Neural progenitor cell (in vitro differentiated cells): Measurements from ENCODE around the gene PPP1R8. TPM values are rescaled to one million over a fixed set of nuclear protein-coding genes. Genes with fewer than 3 reads are reported as not detected.

Experiments used
- DNase-seq: peaks from one replicate; pipeline ENCODE4 v3.0.0-alpha.2; 2016; ENCODE audit warnings: low spot score
- H2AFZ ChIP-seq: fragments of 200-600 bp; sonication (generic); replicated peaks from 2 replicates; pipeline ENCODE4 v1.6.1; 2016; ENCODE audit warnings: antibody characterized with exemption
- H3F3A ChIP-seq: fragments of 200-600 bp; sonication (generic); 2 replicates; pipeline ENCODE4 v1.6.1; 2016; ENCODE audit warnings: antibody characterized with exemption, low read depth
- H3K27ac ChIP-seq: fragments of 200-600 bp; sonication (generic); 2 replicates; pipeline ENCODE4 v1.5.1; 2016; ENCODE audit warnings: mild to moderate bottlenecking
- H3K27me3 ChIP-seq: fragments of 200-600 bp; sonication (generic); 2 replicates; pipeline ENCODE4 v1.6.1; 2016; ENCODE audit warnings: mild to moderate bottlenecking, moderate library complexity
- H3K36me3 ChIP-seq: fragments of 200-600 bp; sonication (generic); 2 replicates; pipeline ENCODE4 v1.5.1; 2016
- H3K4me1 ChIP-seq: fragments of 200-600 bp; sonication (generic); 2 replicates; pipeline ENCODE4 v1.6.1; 2016; ENCODE audit warnings: mixed run types
- H3K4me2 ChIP-seq: fragments of 200-600 bp; sonication (generic); 2 replicates; pipeline ENCODE4 v1.6.1; 2016
- H3K4me3 ChIP-seq: fragments of 200-600 bp; sonication (generic); 2 replicates; pipeline ENCODE4 v1.5.1; 2016
- H3K79me2 ChIP-seq: fragments of 200-600 bp; sonication (generic); 2 replicates; pipeline ENCODE4 v1.6.1; 2016; ENCODE audit warnings: low read depth
- H3K9ac ChIP-seq: fragments of 200-600 bp; sonication (generic); 2 replicates; pipeline ENCODE4 v1.6.1; 2016
- H3K9me3 ChIP-seq: fragments of 200-600 bp; sonication (generic); 2 replicates; pipeline ENCODE4 v1.5.1; 2016; ENCODE audit warnings: low read depth
- H4K20me1 ChIP-seq: fragments of 200-600 bp; sonication (generic); 2 replicates; pipeline ENCODE4 v1.6.1; 2016; ENCODE audit warnings: low read depth
- H3K27ac Mint-ChIP-seq: 3 replicates; pipeline ENCODE4 v1.8.0; 2021; ENCODE audit warnings: mixed read lengths
- H3K27me3 Mint-ChIP-seq: 2 replicates; pipeline ENCODE4 v1.8.0; 2022; ENCODE audit warnings: low read depth, mild to moderate bottlenecking, inconsistent platforms, moderate library complexity, mixed read lengths; ENCODE audit not compliant: insufficient read depth
- H3K36me3 Mint-ChIP-seq: 3 replicates; pipeline ENCODE4 v1.8.0; 2021; ENCODE audit warnings: mixed read lengths
- H3K4me1 Mint-ChIP-seq: 3 replicates; pipeline ENCODE4 v1.8.0; 2021; ENCODE audit warnings: mixed read lengths
- H3K4me3 Mint-ChIP-seq: 3 replicates; pipeline ENCODE4 v1.8.0; 2021; ENCODE audit warnings: mild to moderate bottlenecking, moderate library complexity, mixed read lengths
- H3K9me3 Mint-ChIP-seq: 3 replicates; pipeline ENCODE4 v1.8.0; 2020; ENCODE audit warnings: mixed read lengths
- CTCF ChIP-seq: fragments of 200-600 bp; sonication (generic); IDR thresholded peaks from 2 replicates; pipeline ENCODE4 v1.5.1; 2017; ENCODE audit warnings: antibody characterized with exemption, mild to moderate bottlenecking
- EZH2 ChIP-seq: fragments of 200-600 bp; sonication (generic); IDR thresholded peaks from 2 replicates; pipeline ENCODE4 v1.6.1; 2017; ENCODE audit warnings: antibody characterized with exemption, mild to moderate bottlenecking, moderate library complexity
- EZH2phosphoT487 ChIP-seq: fragments of 200-600 bp; sonication (generic); IDR thresholded peaks from 2 replicates; pipeline ENCODE4 v1.6.1; 2017; ENCODE audit warnings: antibody characterized with exemption
- total RNA-seq: library from RNA; depleted of rRNA; stranded (reverse); fragments of >200 nt; gene quantifications from 2 replicates; pipeline ENCODE4 v1.2.3, GENCODE V29; 2015; ENCODE audit warnings: low replicate concordance

The PPP1R8 gene
- total RNA-seq, 1 donor from 2014 or later = 61.2 TPM

- Histone ChIP-seq H3K4me3 (no peak overlapping the region), H4K20me1 (no peaks in the 10 kb centered on the region), H3K4me2 (no peak overlapping the region), H3K9me3 (no peaks in the 10 kb centered on the region), H3K9ac (no peak overlapping the region), H3K27me3 (no peaks in the 10 kb centered on the region), H3K36me3 (no peaks in the 10 kb centered on the region), H3F3A (no peaks in the 10 kb centered on the region), H2AFZ (no peak overlapping the region), H3K27ac (no peak overlapping the region), H3K79me2 (no peaks in the 10 kb centered on the region), H3K4me1 (no peaks in the 10 kb centered on the region)
- Mint-ChIP-seq H3K4me3 (no peak overlapping the region), H3K9me3 (no peaks in the 10 kb centered on the region), H3K4me1 (no peaks in the 10 kb centered on the region), H3K27ac (no peak overlapping the region), H3K27me3 (no peaks in the 10 kb centered on the region), H3K36me3 (peaks cover 8% of the 10 kb centered on the region)
- no peak for DNase-seq
- no peak for TF ChIP-seq CTCF
These were observed 51.9 kb downstream of the PPP1R8 start for GRCh38 chr1:27882543-27882903.

GRCh38 chr1:27883536-27883935, 53.0 kb downstream of the PPP1R8 start:
- no peaks in the 10 kb centered on the region for H3K27me3 Mint-ChIP-seq
- H3K27ac Mint-ChIP-seq = no peak overlapping the region
- Histone ChIP-seq H2AFZ (no peak overlapping the region), H3K9ac (no peak overlapping the region), H3K27ac (no peak overlapping the region), H3K4me3 (no peak overlapping the region), H3F3A (no peaks in the 10 kb centered on the region), H3K36me3 (no peaks in the 10 kb centered on the region), H3K27me3 (no peaks in the 10 kb centered on the region), H3K4me1 (no peaks in the 10 kb centered on the region), H3K79me2 (no peaks in the 10 kb centered on the region), H3K4me2 (no peak overlapping the region), H4K20me1 (no peaks in the 10 kb centered on the region), H3K9me3 (no peaks in the 10 kb centered on the region)
- H3K36me3 Mint-ChIP-seq = peaks cover 8% of the 10 kb centered on the region
- no peak overlapping the region for H3K4me3 Mint-ChIP-seq
- TF ChIP-seq EZH2 (no peak), CTCF (no peak), EZH2phosphoT487 (no peak)
- H3K9me3 Mint-ChIP-seq = no peaks in the 10 kb centered on the region
- no peak for DNase-seq
- no peaks in the 10 kb centered on the region for H3K4me1 Mint-ChIP-seq

GRCh38 chr1:27884006-27884954, 53.7 kb downstream of the PPP1R8 start:
- Histone ChIP-seq H3K79me2 (no peaks in the 10 kb centered on the region), H3K4me3 (no peak overlapping the region), H3K27me3 (no peaks in the 10 kb centered on the region), H3K9ac (no peak overlapping the region), H4K20me1 (no peaks in the 10 kb centered on the region), H2AFZ (no peak overlapping the region), H3K36me3 (no peaks in the 10 kb centered on the region), H3K27ac (no peak overlapping the region), H3K4me2 (no peak overlapping the region), H3F3A (peaks cover 3% of the 10 kb centered on the region), H3K9me3 (no peaks in the 10 kb centered on the region), H3K4me1 (no peaks in the 10 kb centered on the region)
- DNase-seq = no peak
- Mint-ChIP-seq H3K4me1 (no peaks in the 10 kb centered on the region), H3K27me3 (no peaks in the 10 kb centered on the region), H3K36me3 (peaks cover 10% of the 10 kb centered on the region), H3K4me3 (no peak overlapping the region), H3K27ac (peak overlapping the region; percentile 57), H3K9me3 (no peaks in the 10 kb centered on the region)
- no peak for TF ChIP-seq EZH2phosphoT487
- TF ChIP-seq CTCF = no peak
- TF ChIP-seq EZH2 = no peak
